ENCODE data around the gene RPS29. TPM values are rescaled to one million over a fixed set of nuclear protein-coding genes. Genes with fewer than 3 reads are reported as not detected.

Gene RPS29
- total RNA-seq, 2 experiments from 2014 or later = 2,012 to 2,031 TPM

GRCh38 chr14:49574038-49574437, 12.1 kb downstream of the RPS29 start:
- CTCF ChIA-PET = no interaction called here
- POLR2A ChIA-PET = interaction anchor here (0.6 kb wide), 2 partner anchors 8 to 31 kb away, joined by 3 to 4 read pairs; no protein-coding TSS in a partner anchor

GRCh38 chr14:49569281-49569680, 16.9 kb downstream of the RPS29 start:
- CTCF ChIA-PET = no interaction called here
- POLR2A ChIA-PET = no interaction called here

- ChIA-PET CTCF (no interaction called here), POLR2A (interaction anchor here (0.7 kb wide), 1 partner anchor 28 kb away, joined by 4 read pairs; no protein-coding TSS in a partner anchor)
Observed at GRCh38 chr14:49566714-49567113, 19.5 kb downstream of the RPS29 start.

- CTCF ChIA-PET = no interaction called here
- POLR2A ChIA-PET = no interaction called here
Observed at GRCh38 chr14:49559979-49560768, 26.0 kb downstream of the RPS29 start.

- CTCF ChIA-PET = interaction anchor here (0.6 kb wide), 1 partner anchor 1170 kb away, joined by 3 read pairs; no protein-coding TSS in a partner anchor
- POLR2A ChIA-PET = no interaction called here
Observed at GRCh38 chr14:49553892-49554291, 32.3 kb downstream of the RPS29 start.

GRCh38 chr14:49553106-49553505, 33.1 kb downstream of the RPS29 start:
- ChIA-PET POLR2A (no interaction called here), CTCF (interaction anchor here (0.6 kb wide), 1 partner anchor 1169 kb away, joined by 3 read pairs; no protein-coding TSS in a partner anchor)

- CTCF ChIA-PET = no interaction called here
- POLR2A ChIA-PET = no interaction called here
Observed at GRCh38 chr14:49551569-49551968, 34.6 kb downstream of the RPS29 start.

- POLR2A ChIA-PET = no interaction called here
- CTCF ChIA-PET = no interaction called here
Observed at GRCh38 chr14:49550286-49551184, 35.6 kb downstream of the RPS29 start.

GRCh38 chr14:49549881-49550280, 36.3 kb downstream of the RPS29 start:
- CTCF ChIA-PET = no interaction called here

GRCh38 chr14:49549446-49549845, 36.7 kb downstream of the RPS29 start:
- ChIA-PET POLR2A (no interaction called here), CTCF (no interaction called here)

More at GRCh38 chr14:49549881-49550280, 36.3 kb downstream of the RPS29 start:
- POLR2A ChIA-PET = no interaction called here

- ChIA-PET CTCF (no interaction called here), POLR2A (no interaction called here)
Observed at GRCh38 chr14:49546766-49547165, 39.4 kb downstream of the RPS29 start.

GRCh38 chr14:49545716-49546115, 40.5 kb downstream of the RPS29 start:
- ChIA-PET POLR2A (no interaction called here), CTCF (no interaction called here)

GRCh38 chr14:49545071-49545470, 41.1 kb downstream of the RPS29 start:
- CTCF ChIA-PET = no interaction called here
- POLR2A ChIA-PET = no interaction called here

- CTCF ChIA-PET = no interaction called here
- POLR2A ChIA-PET = no interaction called here
Observed at GRCh38 chr14:49541049-49541448, 45.1 kb downstream of the RPS29 start.

GRCh38 chr14:49538852-49539251, 47.3 kb downstream of the RPS29 start:
- POLR2A ChIA-PET = no interaction called here
- CTCF ChIA-PET = no interaction called here

Other genes with a start within 250 kb of the RPS29 start
- 10 to 100 TPM; 48.8 to 54.1 TPM for gene LRR1, start 12.6 kb upstream of the RPS29 start, total RNA-seq
- 100 to 1,000 TPM; 247 to 251 TPM for gene RPL36AL, start 34.2 kb upstream of the RPS29 start, total RNA-seq
- 10 to 100 TPM; 49.3 to 50.5 TPM for gene MGAT2, start 34.4 kb upstream of the RPS29 start, total RNA-seq
- 10 to 100 TPM; 17.1 to 17.8 TPM for gene DNAAF2, start 48.9 kb upstream of the RPS29 start, total RNA-seq
- 10 to 100 TPM; 43.1 to 44.4 TPM for gene POLE2, start 101.8 kb upstream of the RPS29 start, total RNA-seq
- 1 to 10 TPM in 1 of 2 experiments, under 1 TPM in 1; 0.69 to 1.2 TPM for gene KLHDC1, start 106.7 kb upstream of the RPS29 start, total RNA-seq
- gene KLHDC2, start 181.8 kb upstream of the RPS29 start, total RNA-seq = 10 to 100 TPM; 21.2 to 23.3 TPM